ENCODE results near the gene USP11. TPM values are rescaled to one million over a fixed set of nuclear protein-coding genes. Genes with fewer than 3 reads are reported as not detected.
"Not testable (repeated sequence)": the region's sequence is repeated elsewhere in the genome, so short reads cannot be mapped to it uniquely, and the experiment has no call there.

Gene USP11
- total RNA-seq, 1 donor from 2014 or later = 31.4 TPM

- intact Hi-C loops (cut with micrococcal nuclease) = no loop called here
Measured at GRCh38 chrX:47239898-47240545, 7.2 kb downstream of the USP11 start.

GRCh38 chrX:47240619-47241018 lies 7.8 kb downstream of the USP11 start:
- ATAC-seq (no peak), DNase-seq (no peak)
- intact Hi-C loops (cut with micrococcal nuclease) = no loop called here

More at GRCh38 chrX:47239898-47240545, 7.2 kb downstream of the USP11 start:
- no peak for ATAC-seq
- no peak for DNase-seq

- no peak for DNase-seq
Measured at GRCh38 chrX:47241201-47242011, 8.6 kb downstream of the USP11 start.

GRCh38 chrX:47242321-47242720 lies 9.5 kb downstream of the USP11 start:
- intact Hi-C loops (cut with micrococcal nuclease) = no loop called here
- ATAC-seq (no peak), DNase-seq (no peak)

More at GRCh38 chrX:47241201-47242011, 8.6 kb downstream of the USP11 start:
- ATAC-seq = no peak
- intact Hi-C loops (cut with micrococcal nuclease) = no loop called here

- ATAC-seq (no peak), DNase-seq (no peak)
- intact Hi-C loops (cut with micrococcal nuclease) = no loop called here
Measured at GRCh38 chrX:47243351-47243750, 10.5 kb downstream of the USP11 start.

GRCh38 chrX:47244676-47245075 lies 11.9 kb downstream of the USP11 start:
- DNase-seq (no peak), ATAC-seq (no peak)
- intact Hi-C loops (cut with micrococcal nuclease) = no loop called here

GRCh38 chrX:47245156-47245555 lies 12.3 kb downstream of the USP11 start:
- DNase-seq (no peak), ATAC-seq (no peak)
- intact Hi-C loops (cut with micrococcal nuclease) = no loop called here

- intact Hi-C loops (cut with micrococcal nuclease) = no loop called here
- DNase-seq (no peak), ATAC-seq (no peak)
Measured at GRCh38 chrX:47247206-47247998, 14.6 kb downstream of the USP11 start.

GRCh38 chrX:47247999-47248320 lies 15.2 kb downstream of the USP11 start:
- DNase-seq = no peak
- ATAC-seq = no peak
- intact Hi-C loops (cut with micrococcal nuclease) = no loop called here

GRCh38 chrX:47248576-47248975 lies 15.8 kb downstream of the USP11 start:
- no peak for ATAC-seq
- DNase-seq = no peak
- intact Hi-C loops (cut with micrococcal nuclease) = no loop called here

GRCh38 chrX:47250017-47250347 lies 17.2 kb downstream of the USP11 start:
- DNase-seq (no peak), ATAC-seq (no peak)
- intact Hi-C loops (cut with micrococcal nuclease) = no loop called here

GRCh38 chrX:47257620-47258019 lies 24.8 kb downstream of the USP11 start:
- DNase-seq; ATAC-seq; intact Hi-C loops (cut with micrococcal nuclease): not testable (repeated sequence)

GRCh38 chrX:47264483-47265173 lies 31.8 kb downstream of the USP11 start:
- no peak for ATAC-seq
- no peak for DNase-seq
- intact Hi-C loops (cut with micrococcal nuclease) = no loop called here

GRCh38 chrX:47266643-47267042 lies 33.8 kb downstream of the USP11 start:
- intact Hi-C loops (cut with micrococcal nuclease) = no loop called here
- DNase-seq (no peak), ATAC-seq (no peak)

GRCh38 chrX:47272013-47272408 lies 39.2 kb downstream of the USP11 start:
- DNase-seq (no peak), ATAC-seq (no peak)

GRCh38 chrX:47273011-47273730 lies 40.4 kb downstream of the USP11 start:
- DNase-seq (no peak), ATAC-seq (no peak)
- intact Hi-C loops (cut with micrococcal nuclease) = no loop called here

More at GRCh38 chrX:47272013-47272408, 39.2 kb downstream of the USP11 start:
- intact Hi-C loops (cut with micrococcal nuclease) = no loop called here

GRCh38 chrX:47278691-47279090 lies 45.9 kb downstream of the USP11 start:
- DNase-seq = no peak
- no peak for ATAC-seq
- intact Hi-C loops (cut with micrococcal nuclease) = no loop called here

- DNase-seq (no peak), ATAC-seq (no peak)
- intact Hi-C loops (cut with micrococcal nuclease) = no loop called here
Measured at GRCh38 chrX:47283015-47283771, 50.4 kb downstream of the USP11 start.
